ENCODE measurements around the gene HFE.

Gene HFE

GRCh38 chr6:26086211-26086610 lies 1.0 kb upstream of the HFE start:
- no peaks in the 10 kb centered on the region for H3K4me1 ChIP-seq (ENCODE audit: control insufficient read depth, insufficient read depth, low read length)
- TF ChIP-seq ZBTB6 (tag by site-specific recombination; IDR thresholded peaks at IDR 0.05): 0 out of 2 replicates have a peak, but pooled peaks have one; percentile 18
- no peak for TF ChIP-seq ZNF292 (tag by site-specific recombination; IDR thresholded peaks at IDR 0.05; ENCODE audit: borderline replicate concordance, low read depth)
- no peaks in the 10 kb centered on the region for H3K9me3 ChIP-seq (ENCODE audit: control insufficient read depth, insufficient read depth, low read depth, low read length)
- H3K4me3 ChIP-seq (ENCODE audit: low read depth, low read length): no peak overlapping the region
- ChIA-PET POLR2A (no interaction called here), CTCF (interaction anchor here (4.9 to 20.5 kb wide), 2 partner anchors 11 to 15 kb away, joined by 59 to 724 read pairs; no protein-coding TSS in a partner anchor)
- H3K27ac ChIP-seq (ENCODE audit: extremely low read depth, low read depth, low read length): no peak overlapping the region
- H3K36me3 ChIP-seq (ENCODE audit: control insufficient read depth in 2 of 2, insufficient read depth in 1 of 2, low read length in 2 of 2): no peaks in the 10 kb centered on the region

- Histone ChIP-seq H3K4me3 (ENCODE audit: low read depth, low read length) (no peak overlapping the region), H3K9me3 (ENCODE audit: control insufficient read depth, insufficient read depth, low read depth, low read length) (no peaks in the 10 kb centered on the region), H3K4me1 (ENCODE audit: control insufficient read depth, insufficient read depth, low read length) (no peaks in the 10 kb centered on the region), H3K36me3 (ENCODE audit: control insufficient read depth in 2 of 2, insufficient read depth in 1 of 2, low read length in 2 of 2) (no peaks in the 10 kb centered on the region), H3K27ac (ENCODE audit: extremely low read depth, low read depth, low read length) (no peak overlapping the region)
- ChIA-PET CTCF (interaction anchor here (0.6 to 20.5 kb wide), 5 partner anchors 9 to 727 kb away, joined by 3 to 724 read pairs (median 3); no protein-coding TSS in a partner anchor), POLR2A (interaction anchor here (1.9 kb wide), 1 partner anchor 16 kb away, joined by 5 read pairs; a partner anchor contains a TSS)
- TF ChIP-seq ZNF302 (tag by site-specific recombination; IDR thresholded peaks at IDR 0.05; ENCODE audit: low read depth) (no peak), ZFP3 (tag by site-specific recombination; IDR thresholded peaks at IDR 0.05; ENCODE audit: low read depth) (no peak), PRDM6 (tag by site-specific recombination; IDR thresholded peaks at IDR 0.05) (no peak), YY2 (tag by site-specific recombination; IDR thresholded peaks at IDR 0.05) (no peak), ZNF645 (tag by site-specific recombination; IDR thresholded peaks at IDR 0.05) (no peak), ZNF23 (tag by site-specific recombination; IDR thresholded peaks at IDR 0.05; ENCODE audit: borderline replicate concordance) (no peak), ZNF48 (tag by site-specific recombination; IDR thresholded peaks at IDR 0.05) (no peak), GLIS2 (tag by site-specific recombination; IDR thresholded peaks at IDR 0.05) (no peak), ZNF24 (tag by site-specific recombination; IDR thresholded peaks at IDR 0.05) (no peak), GFI1B (tag by site-specific recombination; IDR thresholded peaks at IDR 0.05) (no peak), MYNN (tag by site-specific recombination; IDR thresholded peaks at IDR 0.05; ENCODE audit: borderline replicate concordance) (no peak), ZNF404 (tag by site-specific recombination; IDR thresholded peaks at IDR 0.05) (no peak)
These were observed 1.1 kb downstream of the HFE start for GRCh38 chr6:26088344-26088743.

- Histone ChIP-seq H3K27ac (ENCODE audit: extremely low read depth, low read depth, low read length) (no peak overlapping the region), H3K4me3 (ENCODE audit: low read depth, low read length) (no peak overlapping the region), H3K9me3 (ENCODE audit: control insufficient read depth, insufficient read depth, low read depth, low read length) (no peaks in the 10 kb centered on the region), H3K4me1 (ENCODE audit: control insufficient read depth, insufficient read depth, low read length) (no peaks in the 10 kb centered on the region), H3K36me3 (ENCODE audit: control insufficient read depth in 2 of 2, insufficient read depth in 1 of 2, low read length in 2 of 2) (no peaks in the 10 kb centered on the region)
- ChIA-PET CTCF (interaction anchor here (4.9 to 20.5 kb wide), 2 partner anchors 8 to 18 kb away, joined by 59 to 724 read pairs; no protein-coding TSS in a partner anchor), POLR2A (interaction anchor here (1.5 kb wide), 1 partner anchor 69 kb away, joined by 3 read pairs; a partner anchor contains a TSS)
- TF ChIP-seq MZF1 (tag by site-specific recombination; IDR thresholded peaks at IDR 0.05; ENCODE audit: borderline replicate concordance): no peak
- no peak for TF ChIP-seq KLF17 (tag by site-specific recombination; IDR thresholded peaks at IDR 0.05)
- TF ChIP-seq YY2 (tag by site-specific recombination; IDR thresholded peaks at IDR 0.05): no peak
- no peak for TF ChIP-seq ZSCAN18 (tag by site-specific recombination; IDR thresholded peaks at IDR 0.05)
- no peak for TF ChIP-seq ZNF518A (tag by site-specific recombination; conservative IDR thresholded peaks at IDR 0.05; ENCODE audit: low read depth)
These were observed 2.0 kb downstream of the HFE start for GRCh38 chr6:26089272-26089671.
